Mesothelial cell of epicardium (in vitro differentiated cells): ENCODE data around the gene ACOT7. TPM values are rescaled to one million over a fixed set of nuclear protein-coding genes. Genes with fewer than 3 reads are reported as not detected.

Source experiments
- DNase-seq, 2 experiments: peaks; one replicate each; pipeline ENCODE4 v3.0.0; 2021; ENCODE audit warnings: low spot score in 2 of 2; ENCODE audit not compliant: unreplicated experiment in 2 of 2
- H3K27ac Mint-ChIP-seq: 2 replicates; pipeline ENCODE4 v1.8.0; 2021; ENCODE audit warnings: mixed read lengths
- H3K27me3 Mint-ChIP-seq: 2 replicates; pipeline ENCODE4 v1.8.0; 2021; ENCODE audit warnings: low read depth, mixed read lengths
- H3K36me3 Mint-ChIP-seq: 2 replicates; pipeline ENCODE4 v1.8.0; 2021; ENCODE audit warnings: mixed read lengths
- H3K4me1 Mint-ChIP-seq: 2 replicates; pipeline ENCODE4 v1.8.0; 2021; ENCODE audit warnings: mixed read lengths
- H3K4me3 Mint-ChIP-seq: 2 replicates; pipeline ENCODE4 v1.8.0; 2021; ENCODE audit warnings: mild to moderate bottlenecking, moderate library complexity, mixed read lengths
- H3K9me3 Mint-ChIP-seq: 2 replicates; pipeline ENCODE4 v1.8.0; 2021; ENCODE audit warnings: mixed read lengths
- total RNA-seq: library from RNA; stranded (reverse); gene quantifications from 3 replicates; pipeline ENCODE4 v1.2.1, GENCODE V29; 2021
- TF ChIP-seq, protein P1 (sequence below): fragments of 200-600 bp; sonication (generic); IDR thresholded peaks from one replicate; pipeline ENCODE4 v1.5.0; 2021; ENCODE audit warnings: antibody characterized with exemption; ENCODE audit not compliant: unreplicated experiment

Gene ACOT7
- total RNA-seq, 1 donor from 2014 or later = 20.3 TPM

- Mint-ChIP-seq H3K36me3 (no peaks in the 10 kb centered on the region), H3K9me3 (no peaks in the 10 kb centered on the region), H3K27ac (no peak overlapping the region), H3K4me3 (no peak overlapping the region), H3K4me1 (peaks cover 4% of the 10 kb centered on the region), H3K27me3 (no peaks in the 10 kb centered on the region)
- no peak for DNase-seq
- TF ChIP-seq, protein P1, sequence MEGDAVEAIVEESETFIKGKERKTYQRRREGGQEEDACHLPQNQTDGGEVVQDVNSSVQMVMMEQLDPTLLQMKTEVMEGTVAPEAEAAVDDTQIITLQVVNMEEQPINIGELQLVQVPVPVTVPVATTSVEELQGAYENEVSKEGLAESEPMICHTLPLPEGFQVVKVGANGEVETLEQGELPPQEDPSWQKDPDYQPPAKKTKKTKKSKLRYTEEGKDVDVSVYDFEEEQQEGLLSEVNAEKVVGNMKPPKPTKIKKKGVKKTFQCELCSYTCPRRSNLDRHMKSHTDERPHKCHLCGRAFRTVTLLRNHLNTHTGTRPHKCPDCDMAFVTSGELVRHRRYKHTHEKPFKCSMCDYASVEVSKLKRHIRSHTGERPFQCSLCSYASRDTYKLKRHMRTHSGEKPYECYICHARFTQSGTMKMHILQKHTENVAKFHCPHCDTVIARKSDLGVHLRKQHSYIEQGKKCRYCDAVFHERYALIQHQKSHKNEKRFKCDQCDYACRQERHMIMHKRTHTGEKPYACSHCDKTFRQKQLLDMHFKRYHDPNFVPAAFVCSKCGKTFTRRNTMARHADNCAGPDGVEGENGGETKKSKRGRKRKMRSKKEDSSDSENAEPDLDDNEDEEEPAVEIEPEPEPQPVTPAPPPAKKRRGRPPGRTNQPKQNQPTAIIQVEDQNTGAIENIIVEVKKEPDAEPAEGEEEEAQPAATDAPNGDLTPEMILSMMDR = no peak
These were observed 41.4 kb downstream of the ACOT7 start for GRCh38 chr1:6352138-6352563.

DNA sequence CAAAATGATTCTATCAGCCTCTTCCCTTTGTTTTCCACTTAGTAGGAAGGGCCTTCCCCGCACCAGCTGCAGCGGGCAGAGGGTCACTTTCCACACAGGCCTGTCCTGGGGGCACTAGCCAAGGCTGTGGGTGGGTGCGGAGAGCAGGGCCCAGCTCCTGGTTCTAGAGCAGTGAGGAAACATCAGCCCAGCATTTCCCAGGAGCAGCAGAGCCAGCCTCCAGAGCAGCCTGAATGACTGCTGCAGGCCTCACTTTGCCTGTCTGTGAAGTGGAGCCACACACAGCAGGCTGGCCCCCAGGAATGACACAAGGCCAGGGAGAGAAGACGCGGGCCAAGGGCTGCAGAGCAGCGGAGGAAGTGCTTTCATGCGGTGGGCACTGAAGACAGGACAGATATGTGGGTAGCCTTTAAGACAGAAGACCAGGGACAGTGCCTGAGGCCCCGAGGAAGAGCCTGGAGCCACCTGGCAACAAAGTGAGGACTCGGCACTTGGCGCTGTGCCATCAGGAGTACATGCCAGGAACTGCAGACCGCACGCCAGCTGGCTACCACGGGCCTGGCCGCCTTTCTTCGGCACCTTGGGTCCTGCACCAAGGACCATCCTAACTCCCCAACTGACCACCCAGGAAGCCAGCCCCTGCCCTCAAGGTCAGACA, 42.0 kb downstream of the ACOT7 start:
- Mint-ChIP-seq H3K36me3 (no peaks in the 10 kb centered on the region), H3K4me3 (no peak overlapping the region), H3K27me3 (no peaks in the 10 kb centered on the region), H3K27ac (no peak overlapping the region), H3K9me3 (no peaks in the 10 kb centered on the region), H3K4me1 (peaks cover 4% of the 10 kb centered on the region)
- TF ChIP-seq, protein P1 = no peak
- no peak for DNase-seq

- no peak for DNase-seq
- TF ChIP-seq, protein P1 = no peak
- no peaks in the 10 kb centered on the region for H3K9me3 Mint-ChIP-seq
- no peak overlapping the region for H3K4me3 Mint-ChIP-seq
- H3K27ac Mint-ChIP-seq = no peak overlapping the region
- no peaks in the 10 kb centered on the region for H3K36me3 Mint-ChIP-seq
- peaks cover 4% of the 10 kb centered on the region for H3K4me1 Mint-ChIP-seq
- no peaks in the 10 kb centered on the region for H3K27me3 Mint-ChIP-seq
These were observed 43.0 kb downstream of the ACOT7 start for GRCh38 chr1:6350416-6351088.

DNA sequence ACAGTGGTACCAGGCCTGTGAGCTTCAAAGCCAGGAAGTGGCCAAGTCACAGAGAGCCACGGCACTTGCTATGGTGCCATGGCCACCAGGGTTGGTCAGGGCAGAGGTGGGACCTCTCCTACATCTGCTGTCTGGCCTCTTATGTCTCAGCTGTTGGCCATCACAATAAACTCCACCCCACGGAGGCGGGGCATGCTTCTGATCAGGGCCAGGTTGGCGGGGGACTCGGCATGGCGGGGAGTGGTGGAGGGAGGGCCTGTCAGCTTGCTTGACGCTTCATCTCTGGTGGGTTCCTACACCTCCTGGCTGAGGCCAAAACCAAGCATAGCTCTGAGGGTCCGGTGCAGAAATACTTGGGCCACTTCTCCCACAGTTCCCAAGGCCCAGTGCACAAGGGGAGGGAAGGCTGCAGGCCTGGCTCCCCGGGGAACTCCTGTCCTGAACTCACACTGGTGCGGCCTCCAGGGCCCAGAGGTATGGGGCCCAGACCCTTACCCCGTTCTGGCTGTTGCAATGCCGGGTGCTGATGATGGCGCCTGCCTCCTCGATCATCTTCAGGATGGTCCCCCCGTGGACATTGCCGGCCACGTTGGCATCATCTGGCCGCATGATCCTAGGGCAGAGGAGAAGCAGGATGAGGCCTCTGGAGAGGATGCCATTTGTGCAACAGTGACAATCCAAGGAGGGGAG, 44.2 kb downstream of the ACOT7 start:
- Mint-ChIP-seq H3K27ac (no peak overlapping the region), H3K27me3 (no peaks in the 10 kb centered on the region), H3K9me3 (no peaks in the 10 kb centered on the region), H3K4me3 (no peak overlapping the region), H3K36me3 (no peaks in the 10 kb centered on the region), H3K4me1 (peaks cover 4% of the 10 kb centered on the region)
- DNase-seq = no peak
- TF ChIP-seq, protein P1 = no peak

GRCh38 chr1:6348511-6349191, 44.9 kb downstream of the ACOT7 start:
- no peaks in the 10 kb centered on the region for H3K9me3 Mint-ChIP-seq
- H3K27ac Mint-ChIP-seq = no peak overlapping the region
- H3K4me3 Mint-ChIP-seq = no peak overlapping the region
- peaks cover 2% of the 10 kb centered on the region for H3K4me1 Mint-ChIP-seq
- TF ChIP-seq, protein P1 = no peak
- no peaks in the 10 kb centered on the region for H3K27me3 Mint-ChIP-seq
- H3K36me3 Mint-ChIP-seq = no peaks in the 10 kb centered on the region
- DNase-seq = no peak
